Endothelial cell of umbilical vein (primary cell): ENCODE data around the gene FGD3. TPM values are rescaled to one million over a fixed set of nuclear protein-coding genes. Genes with fewer than 3 reads are reported as not detected.

Source experiments
- BruUV-seq: library from RNA; stranded (reverse); fragments of 400-500 nt; replicated peaks from 2 replicates; lab custom pipeline; 2021; lab: Mats Ljungman, UMichigan
- CTCF ChIA-PET: fragments of 300-600, 350-600 bp; sonication (Branson Sonifier 250); formaldehyde crosslinking; loops from one replicate; lab custom pipeline; 2021; ENCODE audit warnings: antibody characterized with exemption, inconsistent platforms; lab: Charles Lee
- POLR2A ChIA-PET: fragments of 300-600, 350-600 bp; sonication (Branson Sonifier 250); formaldehyde crosslinking; loops from one replicate; lab custom pipeline; 2021; ENCODE audit warnings: antibody characterized with exemption, inconsistent platforms; lab: Charles Lee
- DNase-seq: peaks from one replicate; pipeline ENCODE4 v3.0.0-alpha.2; 2011; ENCODE audit warnings: low read depth, low spot score
- FAIRE-seq: peaks from 2 replicates; lab custom pipeline; 2011; peaks lifted over from hg19 to GRCh38; lab: Jason Lieb, UNC
- H2AFZ ChIP-seq: 2 replicates; pipeline ENCODE4 v1.6.0; 2012; ENCODE audit warnings: low read depth, low read length, control low read depth, inconsistent platforms
- H3K27ac ChIP-seq: 2 replicates; pipeline ENCODE4 v1.5.1; 2011; ENCODE audit warnings: low read depth, mild to moderate bottlenecking, control low read depth, low read length, moderate library complexity; ENCODE audit not compliant: insufficient read depth
- H3K27me3 ChIP-seq, 2 experiments: 2 replicates each; pipeline versions ENCODE4 v1.6.0 to v1.6.1; 2011; ENCODE audit warnings: low read length in 2 of 2, mixed read lengths in 1 of 2; ENCODE audit not compliant: control insufficient read depth in 2 of 2, insufficient read depth in 2 of 2
- H3K36me3 ChIP-seq, 2 experiments: 2 replicates in 1 of 2; 3 replicates in 1 of 2; pipeline ENCODE4 v1.5.1; 2011; ENCODE audit warnings: low read length in 2 of 2, mild to moderate bottlenecking in 1 of 2, moderate library complexity in 1 of 2; ENCODE audit not compliant: control insufficient read depth in 2 of 2, insufficient read depth in 2 of 2; ENCODE audit errors: extremely low read depth in 1 of 2
- H3K4me1 ChIP-seq: 3 replicates; pipeline ENCODE4 v1.5.1; 2011; ENCODE audit warnings: mild to moderate bottlenecking, low read length; ENCODE audit not compliant: control insufficient read depth, insufficient read depth; ENCODE audit errors: extremely low read depth
- H3K4me2 ChIP-seq: 2 replicates; pipeline ENCODE4 v1.6.1; 2011; ENCODE audit warnings: low read length, control low read depth, mixed read lengths; ENCODE audit not compliant: insufficient read depth
- H3K4me3 ChIP-seq, 3 experiments: fragments of 200-600 bp in 1 of 3; sonication (generic), shearing (Covaris generic) in 1 of 3; replicated peaks in 1 of 3; 2 replicates each; pipeline ENCODE4 v1.5.1; 2011 to 2016; ENCODE audit warnings: control low read depth in 3 of 3, low read length in 3 of 3, mild to moderate bottlenecking in 2 of 3, inconsistent platforms in 1 of 3, low read depth in 1 of 3, moderate library complexity in 1 of 3; ENCODE audit not compliant: insufficient read depth in 1 of 3
- H3K79me2 ChIP-seq: 2 replicates; pipeline ENCODE4 v1.6.0; 2012; ENCODE audit warnings: low read length, inconsistent platforms; ENCODE audit not compliant: control insufficient read depth, insufficient read depth
- H3K9ac ChIP-seq: replicated peaks from 2 replicates; pipeline ENCODE3; 2011; ENCODE audit warnings: low read length, control low read depth; ENCODE audit not compliant: insufficient read depth; ENCODE audit errors: extremely low read depth
- H3K9me1 ChIP-seq: replicated peaks from 3 replicates; pipeline ENCODE4 v1.6.0; 2011; ENCODE audit warnings: mild to moderate bottlenecking, low read length; ENCODE audit not compliant: control insufficient read depth, insufficient read depth; ENCODE audit errors: extremely low read depth
- H3K9me3 ChIP-seq: replicated peaks from 2 replicates; pipeline ENCODE4 v1.5.1; 2012; ENCODE audit warnings: low read length, inconsistent platforms; ENCODE audit not compliant: control insufficient read depth, insufficient read depth
- H4K20me1 ChIP-seq: replicated peaks from 2 replicates; pipeline ENCODE3; 2011; ENCODE audit warnings: mild to moderate bottlenecking, low read length; ENCODE audit not compliant: control insufficient read depth, insufficient read depth; ENCODE audit errors: extremely low read depth
- CTCF ChIP-seq, 2 donors: IDR thresholded peaks; 1 replicate in 1 of 2; 2 replicates in 1 of 2; pipeline ENCODE4 v1.5.1; 2011; ENCODE audit warnings: low read length in 2 of 2, mild to moderate bottlenecking in 2 of 2, moderate library complexity in 2 of 2, control low read depth in 1 of 2, inconsistent platforms in 1 of 2, low read depth in 1 of 2; ENCODE audit not compliant: insufficient read depth in 1 of 2; ENCODE audit errors: extremely low read depth in 1 of 2
- EZH2 ChIP-seq: IDR thresholded peaks from 2 replicates; pipeline ENCODE4 v1.6.1; 2012; ENCODE audit warnings: borderline replicate concordance, low read depth, mild to moderate bottlenecking, moderate library complexity, low read length, inconsistent platforms; ENCODE audit not compliant: severe bottlenecking
- FOS ChIP-seq: IDR thresholded peaks from 2 replicates; pipeline ENCODE4 v1.6.1; 2011; ENCODE audit warnings: mild to moderate bottlenecking, low read length, moderate library complexity, borderline replicate concordance; ENCODE audit not compliant: insufficient read depth
- GATA2 ChIP-seq: IDR thresholded peaks from 2 replicates; pipeline ENCODE4 v1.7.0; 2011; ENCODE audit warnings: low read depth, mild to moderate bottlenecking, moderate library complexity, mixed read lengths, low read length; ENCODE audit not compliant: insufficient read length, insufficient read depth
- JUN ChIP-seq: IDR thresholded peaks from 2 replicates; pipeline ENCODE4 v1.6.1; 2011; ENCODE audit warnings: borderline replicate concordance, low read depth; ENCODE audit not compliant: insufficient read length, insufficient read depth
- MAX ChIP-seq: IDR thresholded peaks from 2 replicates; pipeline ENCODE4 v1.6.1; 2011; ENCODE audit not compliant: insufficient read depth, insufficient read length
- MYC ChIP-seq: IDR thresholded peaks from one replicate; pipeline ENCODE4 v1.6.1; 2011; ENCODE audit warnings: mild to moderate bottlenecking, low read depth, low read length
- POLR2A ChIP-seq: IDR thresholded peaks from 2 replicates; pipeline ENCODE4 v1.6.1; 2012; ENCODE audit warnings: low read depth, mild to moderate bottlenecking, control low read depth, low read length
- POLR2AphosphoS5 ChIP-seq: IDR thresholded peaks from 2 replicates; pipeline ENCODE4 v1.6.1; 2012; ENCODE audit warnings: low read depth, mild to moderate bottlenecking, control low read depth, low read length, moderate library complexity; ENCODE audit not compliant: insufficient read depth
- dilution Hi-C: fragments of 300-500 bp; cut with MboI; formaldehyde crosslinking; loops from one replicate; pipeline ENCODE4 v1.15.0; 2019; ENCODE audit warnings: low sequenced_read_pairs; ENCODE audit not compliant: extremely low pct_ligation_motif_present
- intact Hi-C: fragments of 100-400 bp; cut with micrococcal nuclease; formaldehyde crosslinking; loops from one replicate; pipeline ENCODE4 v1.10.0; 2022
- polyA plus RNA-seq, 4 experiments: library from polyadenylated mRNA; depleted of rRNA in 3 of 4; stranded (reverse) in 3 of 4; unstranded in 1 of 4; fragments of >200 nt; gene quantifications; 2 replicates each; pipeline versions ENCODE4 v1.2.1 to v1.2.3, GENCODE V29; 2011 to 2012; ENCODE audit warnings: missing spikeins in 1 of 4
- total RNA-seq: library from RNA; stranded (reverse); gene quantifications from 2 replicates; pipeline ENCODE4 v1.2.3, GENCODE V29; 2021

FGD3 gene
- total and polyA plus RNA-seq, 2 donors (not counting 3 experiments of a cell fraction or from before 2014, with no cell fraction given), result not detected

GRCh38 chr9:92983984-92984589 lies 36.8 kb downstream of the FGD3 start:
- TF ChIP-seq CTCF (IDR thresholded peaks at IDR 0.05; ENCODE audit: extremely low read depth in 1 of 2, insufficient read depth in 1 of 2, low read depth in 1 of 2, low read length in 2 of 2) (no peak), MAX (no peak), EZH2 (no peak), POLR2A (no peak), JUN (no peak), MYC (no peak), GATA2 (no peak), POLR2AphosphoS5 (no peak), FOS (no peak)
- dilution Hi-C loops, result no loop called here
- H3K4me3 ChIP-seq, result no peak overlapping the region
- no peak overlapping the region for H2AFZ ChIP-seq
- no peaks in the 10 kb centered on the region for H3K27me3 ChIP-seq
- POLR2A ChIA-PET, result no interaction called here
- intact Hi-C loops, result no loop called here
- H3K9ac ChIP-seq, result no peak overlapping the region
- no peaks in the 10 kb centered on the region for H4K20me1 ChIP-seq
- peaks cover 2% of the 10 kb centered on the region for H3K9me3 ChIP-seq
- no peaks in the 10 kb centered on the region for H3K4me1 ChIP-seq
- no peak overlapping the region for H3K27ac ChIP-seq
- no peaks in the 10 kb centered on the region for H3K9me1 ChIP-seq
- no peaks in the 10 kb centered on the region for H3K79me2 ChIP-seq
- H3K36me3 ChIP-seq, result no peaks in the 10 kb centered on the region
- no TSS peak for BruUV-seq
- no peak for FAIRE-seq
- CTCF ChIA-PET, result no interaction called here
- DNase-seq, result no peak
- H3K4me2 ChIP-seq, result no peak overlapping the region
